ENCODE results near the gene ATP12A.

Gene ATP12A

GRCh38 chr13:24680258-24680920 lies at the start of gene ATP12A:
Gene ATP12A, plus strand, starts transcription at chr13:24680408. Its CDS starts 336 bp downstream, at chr13:24680744.
- no peak for DNase-seq (ENCODE audit: extremely low read depth in 1 of 2, low read depth in 1 of 2)

- DNase-seq (ENCODE audit: extremely low read depth in 1 of 2, low read depth in 1 of 2) = no peak
Measured at GRCh38 chr13:24630851-24631620, 49.2 kb upstream of the ATP12A start.

GRCh38 chr13:24631922-24632321 lies 48.3 kb upstream of the ATP12A start:
- no peak for DNase-seq (ENCODE audit: extremely low read depth in 1 of 2, low read depth in 1 of 2)

- no peak for DNase-seq (ENCODE audit: extremely low read depth in 1 of 2, low read depth in 1 of 2)
Measured at GRCh38 chr13:24632382-24633121, 47.7 kb upstream of the ATP12A start.

- DNase-seq (ENCODE audit: extremely low read depth in 1 of 2, low read depth in 1 of 2) = no peak
Measured at GRCh38 chr13:24636776-24637175, 43.4 kb upstream of the ATP12A start.

- no peak for DNase-seq (ENCODE audit: extremely low read depth in 1 of 2, low read depth in 1 of 2)
Measured at GRCh38 chr13:24638096-24638495, 42.1 kb upstream of the ATP12A start.

GRCh38 chr13:24640752-24641151 lies 39.5 kb upstream of the ATP12A start:
- no peak for DNase-seq (ENCODE audit: extremely low read depth in 1 of 2, low read depth in 1 of 2)

- DNase-seq (ENCODE audit: extremely low read depth in 1 of 2, low read depth in 1 of 2) = no peak
Measured at GRCh38 chr13:24642219-24642618, 38.0 kb upstream of the ATP12A start.

- DNase-seq (ENCODE audit: extremely low read depth in 1 of 2, low read depth in 1 of 2) = no peak
Measured at GRCh38 chr13:24644036-24644435, 36.2 kb upstream of the ATP12A start.

GRCh38 chr13:24648271-24648670 lies 31.9 kb upstream of the ATP12A start:
- no peak for DNase-seq (ENCODE audit: extremely low read depth in 1 of 2, low read depth in 1 of 2)

GRCh38 chr13:24648983-24649687 lies 31.1 kb upstream of the ATP12A start:
- no peak for DNase-seq (ENCODE audit: extremely low read depth in 1 of 2, low read depth in 1 of 2)

- no peak for DNase-seq (ENCODE audit: extremely low read depth in 1 of 2, low read depth in 1 of 2)
Measured at GRCh38 chr13:24649688-24650043, 30.5 kb upstream of the ATP12A start.

GRCh38 chr13:24650161-24650560 lies 30.0 kb upstream of the ATP12A start:
- DNase-seq (ENCODE audit: extremely low read depth in 1 of 2, low read depth in 1 of 2) = no peak

- DNase-seq (ENCODE audit: extremely low read depth in 1 of 2, low read depth in 1 of 2) = no peak
Measured at GRCh38 chr13:24651718-24652345, 28.4 kb upstream of the ATP12A start.

GRCh38 chr13:24652359-24652758 lies 27.8 kb upstream of the ATP12A start:
- no peak for DNase-seq (ENCODE audit: extremely low read depth in 1 of 2, low read depth in 1 of 2)

GRCh38 chr13:24654741-24655140 lies 25.5 kb upstream of the ATP12A start:
- DNase-seq (ENCODE audit: extremely low read depth in 1 of 2, low read depth in 1 of 2) = no peak

- DNase-seq (ENCODE audit: extremely low read depth in 1 of 2, low read depth in 1 of 2) = no peak
Measured at GRCh38 chr13:24659239-24659638, 21.0 kb upstream of the ATP12A start.

- DNase-seq (ENCODE audit: extremely low read depth in 1 of 2, low read depth in 1 of 2) = no peak
Measured at GRCh38 chr13:24660023-24660741, 20.0 kb upstream of the ATP12A start.

GRCh38 chr13:24661713-24662112 lies 18.5 kb upstream of the ATP12A start:
- DNase-seq (ENCODE audit: extremely low read depth in 1 of 2, low read depth in 1 of 2) = no peak

Measured in stimulated activated CD8-positive, alpha-beta memory T cell treated with anti-CD3 and anti-CD28 coated beads, Interleukin-7, amount 100 ng/mL, for 48 hours (primary cell).